Thoracic aorta (tissue), 2 donors: ENCODE data around the gene OR8B3. TPM values are rescaled to one million over a fixed set of nuclear protein-coding genes. Genes with fewer than 3 reads are reported as not detected.

Experiments
- ATAC-seq: fragments of 150-250 bp; one replicate; pipeline ENCODE4 v1.8.0; 2017; ENCODE audit warnings: low read depth; ENCODE audit not compliant: insufficient number of reproducible peaks, low FRiP score
- DNase-seq: peaks from one replicate; pipeline ENCODE4 v3.0.0-alpha.2; 2020; ENCODE audit warnings: low spot score
- H3K27ac ChIP-seq, 2 donors: fragments of 200-600 bp; sonication (generic); 1 replicate in 1 of 2; 2 replicates in 1 of 2; pipeline ENCODE4 v1.5.1; 2016; ENCODE audit warnings: mild to moderate bottlenecking in 2 of 2, moderate library complexity in 2 of 2
- H3K27me3 ChIP-seq: fragments of 200-600 bp; sonication (generic); replicated peaks from 2 replicates; pipeline ENCODE4 v1.6.0; 2016; ENCODE audit warnings: mild to moderate bottlenecking; ENCODE audit not compliant: insufficient read depth
- H3K36me3 ChIP-seq: fragments of 200-600 bp; sonication (generic); one replicate; pipeline ENCODE4 v1.5.1; 2016
- H3K4me1 ChIP-seq, 2 donors: fragments of 200-600 bp; sonication (generic); 1 replicate in 1 of 2; 2 replicates in 1 of 2; pipeline versions ENCODE4 v1.5.1 to v1.6.0; 2016; ENCODE audit warnings: low read depth in 2 of 2, mild to moderate bottlenecking in 1 of 2; ENCODE audit not compliant: control insufficient read depth in 1 of 2
- H3K4me3 ChIP-seq: fragments of 200-600 bp; sonication (generic); 2 replicates; pipeline ENCODE4 v1.5.1; 2016; ENCODE audit warnings: mild to moderate bottlenecking
- H3K9me3 ChIP-seq: fragments of 200-600 bp; sonication (generic); 2 replicates; pipeline ENCODE4 v1.5.1; 2016
- total RNA-seq, 2 donors: library from RNA; depleted of rRNA; stranded (reverse); fragments of >200 nt; gene quantifications; one replicate each; pipeline versions ENCODE4 v1.1.0 to v1.2.3, GENCODE V29; 2016
- TF ChIP-seq, protein P1 (sequence below): fragments of 200-600 bp; sonication (generic); IDR thresholded peaks from one replicate; pipeline ENCODE4 v1.5.1; 2019; ENCODE audit warnings: antibody characterized with exemption

The OR8B3 gene
- total RNA-seq, 2 donors from 2014 or later: not detected

DNA sequence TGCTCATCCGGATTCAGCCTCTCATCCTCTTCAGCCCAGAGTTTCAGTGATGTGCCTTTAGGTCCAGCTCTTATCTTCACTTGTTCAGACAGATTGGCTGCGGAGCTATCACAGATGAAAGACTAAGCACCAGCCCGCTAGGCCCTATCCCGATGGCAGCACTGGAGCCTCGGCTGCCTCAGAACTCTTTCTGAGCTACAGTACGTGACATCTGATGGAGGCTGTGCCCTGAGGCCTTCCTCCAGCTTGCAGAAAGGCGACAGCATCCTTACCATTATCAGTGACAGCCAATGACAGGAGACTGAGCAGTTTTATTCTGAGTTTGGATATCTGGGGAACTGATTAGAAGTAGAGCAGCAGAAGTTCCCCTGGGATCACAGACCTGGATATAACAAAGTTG is 42.7 kb upstream of the OR8B3 start:
- Histone ChIP-seq H3K27ac (no peak overlapping the region), H3K4me3 (no peak overlapping the region), H3K36me3 (no peaks in the 10 kb centered on the region), H3K27me3 (no peaks in the 10 kb centered on the region), H3K4me1 (no peaks in the 10 kb centered on the region), H3K9me3 (no peaks in the 10 kb centered on the region)
- ATAC-seq (no peak), DNase-seq (no peak)
- TF ChIP-seq, protein P1, sequence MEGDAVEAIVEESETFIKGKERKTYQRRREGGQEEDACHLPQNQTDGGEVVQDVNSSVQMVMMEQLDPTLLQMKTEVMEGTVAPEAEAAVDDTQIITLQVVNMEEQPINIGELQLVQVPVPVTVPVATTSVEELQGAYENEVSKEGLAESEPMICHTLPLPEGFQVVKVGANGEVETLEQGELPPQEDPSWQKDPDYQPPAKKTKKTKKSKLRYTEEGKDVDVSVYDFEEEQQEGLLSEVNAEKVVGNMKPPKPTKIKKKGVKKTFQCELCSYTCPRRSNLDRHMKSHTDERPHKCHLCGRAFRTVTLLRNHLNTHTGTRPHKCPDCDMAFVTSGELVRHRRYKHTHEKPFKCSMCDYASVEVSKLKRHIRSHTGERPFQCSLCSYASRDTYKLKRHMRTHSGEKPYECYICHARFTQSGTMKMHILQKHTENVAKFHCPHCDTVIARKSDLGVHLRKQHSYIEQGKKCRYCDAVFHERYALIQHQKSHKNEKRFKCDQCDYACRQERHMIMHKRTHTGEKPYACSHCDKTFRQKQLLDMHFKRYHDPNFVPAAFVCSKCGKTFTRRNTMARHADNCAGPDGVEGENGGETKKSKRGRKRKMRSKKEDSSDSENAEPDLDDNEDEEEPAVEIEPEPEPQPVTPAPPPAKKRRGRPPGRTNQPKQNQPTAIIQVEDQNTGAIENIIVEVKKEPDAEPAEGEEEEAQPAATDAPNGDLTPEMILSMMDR: no peak

- H3K9me3 ChIP-seq: no peaks in the 10 kb centered on the region
- DNase-seq: no peak
- H3K27ac ChIP-seq: no peak overlapping the region
- no peak overlapping the region for H3K4me3 ChIP-seq
- no peaks in the 10 kb centered on the region for H3K4me1 ChIP-seq
- H3K27me3 ChIP-seq: no peaks in the 10 kb centered on the region
- ATAC-seq: no peak
- H3K36me3 ChIP-seq: no peaks in the 10 kb centered on the region
- TF ChIP-seq, protein P1: no peak
Measured at GRCh38 chr11:124441081-124441480, 42.3 kb upstream of the OR8B3 start.

DNA sequence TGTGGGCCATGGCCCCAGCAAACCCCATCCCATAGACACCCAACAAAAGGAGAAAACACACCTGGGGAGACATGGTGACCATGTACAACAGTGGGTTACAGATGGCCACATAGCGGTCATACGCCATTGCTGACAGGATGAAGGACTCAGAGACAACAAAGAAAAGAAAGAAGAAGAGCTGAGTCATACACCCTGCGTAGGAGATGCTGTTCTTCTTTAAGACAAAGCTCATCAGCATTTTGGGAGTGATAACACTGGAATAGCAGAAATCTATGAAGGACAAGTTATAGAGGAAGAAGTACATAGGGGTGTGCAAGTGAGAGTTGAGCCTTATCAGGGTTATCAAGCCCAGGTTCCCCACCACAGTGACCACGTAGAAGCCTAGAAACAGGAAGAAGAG is 41.8 kb upstream of the OR8B3 start:
- Histone ChIP-seq H3K4me3 (no peak overlapping the region), H3K27me3 (no peaks in the 10 kb centered on the region), H3K27ac (no peak overlapping the region), H3K4me1 (no peaks in the 10 kb centered on the region), H3K9me3 (no peaks in the 10 kb centered on the region), H3K36me3 (no peaks in the 10 kb centered on the region)
- ATAC-seq (no peak), DNase-seq (no peak)
- TF ChIP-seq, protein P1: no peak

- TF ChIP-seq, protein P1: no peak
- ATAC-seq (no peak), DNase-seq (no peak)
- Histone ChIP-seq H3K4me3 (no peak overlapping the region), H3K36me3 (no peaks in the 10 kb centered on the region), H3K9me3 (no peaks in the 10 kb centered on the region), H3K4me1 (no peaks in the 10 kb centered on the region), H3K27me3 (no peaks in the 10 kb centered on the region), H3K27ac (no peak overlapping the region)
Measured at GRCh38 chr11:124434699-124435098, 35.9 kb upstream of the OR8B3 start.

DNA sequence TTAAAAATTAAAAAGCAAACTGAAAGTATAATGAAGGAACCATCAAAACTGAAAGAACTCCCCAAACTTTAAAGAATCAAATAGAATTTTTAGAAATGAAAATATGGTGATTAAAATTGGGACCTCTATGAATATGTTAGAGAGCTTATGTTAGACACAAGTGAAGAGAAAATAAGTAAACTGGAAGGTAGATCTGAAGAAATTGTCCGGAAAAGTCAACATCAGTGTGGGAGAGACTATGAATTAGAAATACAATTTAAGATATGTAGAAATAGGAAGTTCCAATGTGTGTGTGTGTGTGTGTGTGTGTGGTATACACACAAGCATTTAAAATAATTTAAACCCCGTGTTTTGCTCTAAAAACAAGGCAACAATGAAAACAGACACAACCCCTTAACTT is 30.8 kb upstream of the OR8B3 start:
- ATAC-seq: no peak
- TF ChIP-seq, protein P1: no peak
- H3K27me3 ChIP-seq: no peaks in the 10 kb centered on the region

More for the DNA sequence above, 30.8 kb upstream of the OR8B3 start:
- H3K4me1 ChIP-seq: no peaks in the 10 kb centered on the region
- no peak overlapping the region for H3K27ac ChIP-seq
- H3K4me3 ChIP-seq: no peak overlapping the region
- no peaks in the 10 kb centered on the region for H3K36me3 ChIP-seq
- no peak for DNase-seq
- no peaks in the 10 kb centered on the region for H3K9me3 ChIP-seq
